ENCODE measurements around the gene UBE3A. TPM values are rescaled to one million over a fixed set of nuclear protein-coding genes. Genes with fewer than 3 reads are reported as not detected.

Gene UBE3A
- total and polyA plus RNA-seq, 9 donors: 27.0 to 130 (median 93.0) TPM

- no peaks in the 10 kb centered on the region for H3K4me1 ChIP-seq (ENCODE audit: insufficient read depth)
- no peaks in the 10 kb centered on the region for H3K9me3 ChIP-seq
Measured at GRCh38 chr15:25366058-25366457, 72.8 kb downstream of the UBE3A start.

GRCh38 chr15:25362545-25362944, 76.3 kb downstream of the UBE3A start:
- intact Hi-C loops (cut with DNase I): loop anchor here in 1 of 4 donors (10.0 kb wide), 1 partner anchor 258 kb away; no protein-coding TSS in a partner anchor
- DNase-seq: no peak

More at GRCh38 chr15:25366058-25366457, 72.8 kb downstream of the UBE3A start:
- H3K27ac ChIP-seq: no peak overlapping the region
- TF ChIP-seq CTCF (IDR thresholded peaks at IDR 0.05): no peak
- TF ChIP-seq POLR2A (IDR thresholded peaks at IDR 0.05): no peak
- no peak for TF ChIP-seq EP300 (IDR thresholded peaks at IDR 0.05)
- WGBS, 3 donors: 82 to 89% (median 84%) methylated on average over 1 of the region's 1 CpG
- no peaks in the 10 kb centered on the region for H3K27me3 ChIP-seq
- intact Hi-C loops (cut with DNase I): loop anchor here in 1 of 4 donors (10.0 kb wide), 1 partner anchor 261 kb away; no protein-coding TSS in a partner anchor
- H3K36me3 ChIP-seq: no peaks in the 10 kb centered on the region
- no peak overlapping the region for H3K4me3 ChIP-seq
- DNase-seq: no peak

GRCh38 chr15:25347707-25348106, 91.1 kb downstream of the UBE3A start:
- Histone ChIP-seq H3K27ac (no peak overlapping the region), H3K4me3 (no peak overlapping the region), H3K27me3 (no peaks in the 10 kb centered on the region), H3K4me1 (ENCODE audit: insufficient read depth) (no peaks in the 10 kb centered on the region), H3K9me3 (no peaks in the 10 kb centered on the region), H3K36me3 (no peaks in the 10 kb centered on the region)
- TF ChIP-seq EP300 (IDR thresholded peaks at IDR 0.05) (no peak), CTCF (IDR thresholded peaks at IDR 0.05) (no peak), POLR2A (IDR thresholded peaks at IDR 0.05) (no peak)
- intact Hi-C loops (cut with DNase I): no loop called here
- no peak for DNase-seq
- 92 to 98% (median 97%) methylated on average over 2 of the region's 2 CpGs for WGBS, 3 donors

More at GRCh38 chr15:25362545-25362944, 76.3 kb downstream of the UBE3A start:
- TF ChIP-seq CTCF (IDR thresholded peaks at IDR 0.05) (no peak), EP300 (IDR thresholded peaks at IDR 0.05) (no peak), POLR2A (IDR thresholded peaks at IDR 0.05) (no peak)
- H3K9me3 ChIP-seq: no peaks in the 10 kb centered on the region
- no peaks in the 10 kb centered on the region for H3K27me3 ChIP-seq
- no peaks in the 10 kb centered on the region for H3K36me3 ChIP-seq
- 44 to 81% (median 57%) methylated on average over 1 of the region's 1 CpG for WGBS, 3 donors
- H3K4me3 ChIP-seq: no peak overlapping the region
- H3K27ac ChIP-seq: no peak overlapping the region
- no peaks in the 10 kb centered on the region for H3K4me1 ChIP-seq (ENCODE audit: insufficient read depth)

- DNase-seq: no peak
- Histone ChIP-seq H3K36me3 (no peaks in the 10 kb centered on the region), H3K27ac (no peak overlapping the region), H3K4me3 (no peak overlapping the region), H3K4me1 (ENCODE audit: insufficient read depth) (no peaks in the 10 kb centered on the region), H3K27me3 (no peaks in the 10 kb centered on the region), H3K9me3 (no peaks in the 10 kb centered on the region)
- TF ChIP-seq POLR2A (IDR thresholded peaks at IDR 0.05) (no peak), EP300 (IDR thresholded peaks at IDR 0.05) (no peak), CTCF (IDR thresholded peaks at IDR 0.05) (no peak)
- intact Hi-C loops (cut with DNase I): no loop called here
- 96 to 97% (median 96%) methylated on average over 3 of the region's 3 CpGs for WGBS, 3 donors
Measured at GRCh38 chr15:25346371-25346770, 92.5 kb downstream of the UBE3A start.
